Lower leg skin (tissue), 3 donors: ENCODE results near the gene SCRG1.

Experiments used
- POLR2A ChIP-seq, 2 donors: fragments of 450-650 bp; IDR thresholded peaks; one replicate each; pipeline ENCODE4 v1.6.1; 2016 to 2017; ENCODE audit warnings: antibody characterized with exemption in 2 of 2, mild to moderate bottlenecking in 1 of 2, moderate library complexity in 1 of 2
- TF ChIP-seq, protein P1 (sequence below), 3 donors: fragments of 450-650 bp; IDR thresholded peaks; one replicate each; pipeline ENCODE4 v1.5.1; 2016; ENCODE audit warnings: antibody characterized with exemption in 3 of 3, mild to moderate bottlenecking in 3 of 3, moderate library complexity in 2 of 3

GRCh38 chr4:173413036-173413435 lies 14.1 kb upstream of the SCRG1 start:
- TF ChIP-seq, protein P1, sequence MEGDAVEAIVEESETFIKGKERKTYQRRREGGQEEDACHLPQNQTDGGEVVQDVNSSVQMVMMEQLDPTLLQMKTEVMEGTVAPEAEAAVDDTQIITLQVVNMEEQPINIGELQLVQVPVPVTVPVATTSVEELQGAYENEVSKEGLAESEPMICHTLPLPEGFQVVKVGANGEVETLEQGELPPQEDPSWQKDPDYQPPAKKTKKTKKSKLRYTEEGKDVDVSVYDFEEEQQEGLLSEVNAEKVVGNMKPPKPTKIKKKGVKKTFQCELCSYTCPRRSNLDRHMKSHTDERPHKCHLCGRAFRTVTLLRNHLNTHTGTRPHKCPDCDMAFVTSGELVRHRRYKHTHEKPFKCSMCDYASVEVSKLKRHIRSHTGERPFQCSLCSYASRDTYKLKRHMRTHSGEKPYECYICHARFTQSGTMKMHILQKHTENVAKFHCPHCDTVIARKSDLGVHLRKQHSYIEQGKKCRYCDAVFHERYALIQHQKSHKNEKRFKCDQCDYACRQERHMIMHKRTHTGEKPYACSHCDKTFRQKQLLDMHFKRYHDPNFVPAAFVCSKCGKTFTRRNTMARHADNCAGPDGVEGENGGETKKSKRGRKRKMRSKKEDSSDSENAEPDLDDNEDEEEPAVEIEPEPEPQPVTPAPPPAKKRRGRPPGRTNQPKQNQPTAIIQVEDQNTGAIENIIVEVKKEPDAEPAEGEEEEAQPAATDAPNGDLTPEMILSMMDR (IDR thresholded peaks at IDR 0.05): no peak
- no peak for TF ChIP-seq POLR2A (IDR thresholded peaks at IDR 0.05)
